Endothelial cell of umbilical vein (primary cell): ENCODE measurements around the gene BIN2. TPM values are rescaled to one million over a fixed set of nuclear protein-coding genes. Genes with fewer than 3 reads are reported as not detected.

Source experiments
- BruUV-seq: library from RNA; stranded (reverse); fragments of 400-500 nt; replicated peaks from 2 replicates; lab custom pipeline; 2021; lab: Mats Ljungman, UMichigan
- CTCF ChIA-PET: fragments of 300-600, 350-600 bp; sonication (Branson Sonifier 250); formaldehyde crosslinking; loops from one replicate; lab custom pipeline; 2021; ENCODE audit warnings: antibody characterized with exemption, inconsistent platforms; lab: Charles Lee
- POLR2A ChIA-PET: fragments of 300-600, 350-600 bp; sonication (Branson Sonifier 250); formaldehyde crosslinking; loops from one replicate; lab custom pipeline; 2021; ENCODE audit warnings: antibody characterized with exemption, inconsistent platforms; lab: Charles Lee
- DNase-seq: peaks from one replicate; pipeline ENCODE4 v3.0.0-alpha.2; 2011; ENCODE audit warnings: low read depth, low spot score
- FAIRE-seq: peaks from 2 replicates; lab custom pipeline; 2011; peaks lifted over from hg19 to GRCh38; lab: Jason Lieb, UNC
- H2AFZ ChIP-seq: 2 replicates; pipeline ENCODE4 v1.6.0; 2012; ENCODE audit warnings: low read depth, low read length, control low read depth, inconsistent platforms
- H3K27ac ChIP-seq: 2 replicates; pipeline ENCODE4 v1.5.1; 2011; ENCODE audit warnings: low read depth, mild to moderate bottlenecking, control low read depth, low read length, moderate library complexity; ENCODE audit not compliant: insufficient read depth
- H3K27me3 ChIP-seq, 2 experiments: 2 replicates each; pipeline versions ENCODE4 v1.6.0 to v1.6.1; 2011; ENCODE audit warnings: low read length in 2 of 2, mixed read lengths in 1 of 2; ENCODE audit not compliant: control insufficient read depth in 2 of 2, insufficient read depth in 2 of 2
- H3K36me3 ChIP-seq, 2 experiments: 2 replicates in 1 of 2; 3 replicates in 1 of 2; pipeline ENCODE4 v1.5.1; 2011; ENCODE audit warnings: low read length in 2 of 2, mild to moderate bottlenecking in 1 of 2, moderate library complexity in 1 of 2; ENCODE audit not compliant: control insufficient read depth in 2 of 2, insufficient read depth in 2 of 2; ENCODE audit errors: extremely low read depth in 1 of 2
- H3K4me1 ChIP-seq: 3 replicates; pipeline ENCODE4 v1.5.1; 2011; ENCODE audit warnings: mild to moderate bottlenecking, low read length; ENCODE audit not compliant: control insufficient read depth, insufficient read depth; ENCODE audit errors: extremely low read depth
- H3K4me2 ChIP-seq: 2 replicates; pipeline ENCODE4 v1.6.1; 2011; ENCODE audit warnings: low read length, control low read depth, mixed read lengths; ENCODE audit not compliant: insufficient read depth
- H3K4me3 ChIP-seq, 3 experiments: fragments of 200-600 bp in 1 of 3; sonication (generic), shearing (Covaris generic) in 1 of 3; replicated peaks in 1 of 3; 2 replicates each; pipeline ENCODE4 v1.5.1; 2011 to 2016; ENCODE audit warnings: control low read depth in 3 of 3, low read length in 3 of 3, mild to moderate bottlenecking in 2 of 3, inconsistent platforms in 1 of 3, low read depth in 1 of 3, moderate library complexity in 1 of 3; ENCODE audit not compliant: insufficient read depth in 1 of 3
- H3K79me2 ChIP-seq: 2 replicates; pipeline ENCODE4 v1.6.0; 2012; ENCODE audit warnings: low read length, inconsistent platforms; ENCODE audit not compliant: control insufficient read depth, insufficient read depth
- H3K9ac ChIP-seq: replicated peaks from 2 replicates; pipeline ENCODE3; 2011; ENCODE audit warnings: low read length, control low read depth; ENCODE audit not compliant: insufficient read depth; ENCODE audit errors: extremely low read depth
- H3K9me1 ChIP-seq: replicated peaks from 3 replicates; pipeline ENCODE4 v1.6.0; 2011; ENCODE audit warnings: mild to moderate bottlenecking, low read length; ENCODE audit not compliant: control insufficient read depth, insufficient read depth; ENCODE audit errors: extremely low read depth
- H3K9me3 ChIP-seq: replicated peaks from 2 replicates; pipeline ENCODE4 v1.5.1; 2012; ENCODE audit warnings: low read length, inconsistent platforms; ENCODE audit not compliant: control insufficient read depth, insufficient read depth
- H4K20me1 ChIP-seq: replicated peaks from 2 replicates; pipeline ENCODE3; 2011; ENCODE audit warnings: mild to moderate bottlenecking, low read length; ENCODE audit not compliant: control insufficient read depth, insufficient read depth; ENCODE audit errors: extremely low read depth
- EZH2 ChIP-seq: IDR thresholded peaks from 2 replicates; pipeline ENCODE4 v1.6.1; 2012; ENCODE audit warnings: borderline replicate concordance, low read depth, mild to moderate bottlenecking, moderate library complexity, low read length, inconsistent platforms; ENCODE audit not compliant: severe bottlenecking
- FOS ChIP-seq: IDR thresholded peaks from 2 replicates; pipeline ENCODE4 v1.6.1; 2011; ENCODE audit warnings: mild to moderate bottlenecking, low read length, moderate library complexity, borderline replicate concordance; ENCODE audit not compliant: insufficient read depth
- GATA2 ChIP-seq: IDR thresholded peaks from 2 replicates; pipeline ENCODE4 v1.7.0; 2011; ENCODE audit warnings: low read depth, mild to moderate bottlenecking, moderate library complexity, mixed read lengths, low read length; ENCODE audit not compliant: insufficient read length, insufficient read depth
- JUN ChIP-seq: IDR thresholded peaks from 2 replicates; pipeline ENCODE4 v1.6.1; 2011; ENCODE audit warnings: borderline replicate concordance, low read depth; ENCODE audit not compliant: insufficient read length, insufficient read depth
- MAX ChIP-seq: IDR thresholded peaks from 2 replicates; pipeline ENCODE4 v1.6.1; 2011; ENCODE audit not compliant: insufficient read depth, insufficient read length
- MYC ChIP-seq: IDR thresholded peaks from one replicate; pipeline ENCODE4 v1.6.1; 2011; ENCODE audit warnings: mild to moderate bottlenecking, low read depth, low read length
- POLR2A ChIP-seq: IDR thresholded peaks from 2 replicates; pipeline ENCODE4 v1.6.1; 2012; ENCODE audit warnings: low read depth, mild to moderate bottlenecking, control low read depth, low read length
- POLR2AphosphoS5 ChIP-seq: IDR thresholded peaks from 2 replicates; pipeline ENCODE4 v1.6.1; 2012; ENCODE audit warnings: low read depth, mild to moderate bottlenecking, control low read depth, low read length, moderate library complexity; ENCODE audit not compliant: insufficient read depth
- dilution Hi-C: fragments of 300-500 bp; cut with MboI; formaldehyde crosslinking; loops from one replicate; pipeline ENCODE4 v1.15.0; 2019; ENCODE audit warnings: low sequenced_read_pairs; ENCODE audit not compliant: extremely low pct_ligation_motif_present
- intact Hi-C: fragments of 100-400 bp; cut with micrococcal nuclease; formaldehyde crosslinking; loops from one replicate; pipeline ENCODE4 v1.10.0; 2022
- polyA plus RNA-seq, 4 experiments: library from polyadenylated mRNA; depleted of rRNA in 3 of 4; stranded (reverse) in 3 of 4; unstranded in 1 of 4; fragments of >200 nt; gene quantifications; 2 replicates each; pipeline versions ENCODE4 v1.2.1 to v1.2.3, GENCODE V29; 2011 to 2012; ENCODE audit warnings: missing spikeins in 1 of 4
- total RNA-seq: library from RNA; stranded (reverse); gene quantifications from 2 replicates; pipeline ENCODE4 v1.2.3, GENCODE V29; 2021
- TF ChIP-seq, protein P1 (sequence below), 2 donors: IDR thresholded peaks; 1 replicate in 1 of 2; 2 replicates in 1 of 2; pipeline ENCODE4 v1.5.1; 2011; ENCODE audit warnings: low read length in 2 of 2, mild to moderate bottlenecking in 2 of 2, moderate library complexity in 2 of 2, control low read depth in 1 of 2, inconsistent platforms in 1 of 2, low read depth in 1 of 2; ENCODE audit not compliant: insufficient read depth in 1 of 2; ENCODE audit errors: extremely low read depth in 1 of 2

Gene BIN2
- total and polyA plus RNA-seq, 2 donors (not counting 3 experiments of a cell fraction or from before 2014, with no cell fraction given): not detected

- no peak overlapping the region for H2AFZ ChIP-seq
- intact Hi-C loops: no loop called here
- ChIA-PET POLR2A (no interaction called here), CTCF (no interaction called here)
- H3K4me2 ChIP-seq: no peak overlapping the region
- no peak for FAIRE-seq
- peaks cover 7% of the 10 kb centered on the region for H3K4me1 ChIP-seq
- H4K20me1 ChIP-seq: no peaks in the 10 kb centered on the region
- H3K9me3 ChIP-seq: no peaks in the 10 kb centered on the region
- dilution Hi-C loops: no loop called here
- H3K9ac ChIP-seq: no peak overlapping the region
- no TSS peak for BruUV-seq
- H3K4me3 ChIP-seq: no peak overlapping the region
- peaks cover 0 to 3% of the 10 kb centered on the region in 2 experiments for H3K36me3 ChIP-seq
- no peaks in the 10 kb centered on the region for H3K79me2 ChIP-seq
- H3K9me1 ChIP-seq: no peaks in the 10 kb centered on the region
- no peak for TF ChIP-seq POLR2A
- no peak for TF ChIP-seq JUN
- TF ChIP-seq EZH2: no peak
- no peak for TF ChIP-seq MAX
- no peak for TF ChIP-seq GATA2
- no peak for TF ChIP-seq MYC
- TF ChIP-seq, protein P1, sequence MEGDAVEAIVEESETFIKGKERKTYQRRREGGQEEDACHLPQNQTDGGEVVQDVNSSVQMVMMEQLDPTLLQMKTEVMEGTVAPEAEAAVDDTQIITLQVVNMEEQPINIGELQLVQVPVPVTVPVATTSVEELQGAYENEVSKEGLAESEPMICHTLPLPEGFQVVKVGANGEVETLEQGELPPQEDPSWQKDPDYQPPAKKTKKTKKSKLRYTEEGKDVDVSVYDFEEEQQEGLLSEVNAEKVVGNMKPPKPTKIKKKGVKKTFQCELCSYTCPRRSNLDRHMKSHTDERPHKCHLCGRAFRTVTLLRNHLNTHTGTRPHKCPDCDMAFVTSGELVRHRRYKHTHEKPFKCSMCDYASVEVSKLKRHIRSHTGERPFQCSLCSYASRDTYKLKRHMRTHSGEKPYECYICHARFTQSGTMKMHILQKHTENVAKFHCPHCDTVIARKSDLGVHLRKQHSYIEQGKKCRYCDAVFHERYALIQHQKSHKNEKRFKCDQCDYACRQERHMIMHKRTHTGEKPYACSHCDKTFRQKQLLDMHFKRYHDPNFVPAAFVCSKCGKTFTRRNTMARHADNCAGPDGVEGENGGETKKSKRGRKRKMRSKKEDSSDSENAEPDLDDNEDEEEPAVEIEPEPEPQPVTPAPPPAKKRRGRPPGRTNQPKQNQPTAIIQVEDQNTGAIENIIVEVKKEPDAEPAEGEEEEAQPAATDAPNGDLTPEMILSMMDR (IDR thresholded peaks at IDR 0.05; ENCODE audit: extremely low read depth in 1 of 2, insufficient read depth in 1 of 2, low read depth in 1 of 2, low read length in 2 of 2): no peak
- TF ChIP-seq FOS: no peak
- no peak for TF ChIP-seq POLR2AphosphoS5
- DNase-seq: no peak
- no peaks in the 10 kb centered on the region for H3K27me3 ChIP-seq
- H3K27ac ChIP-seq: no peak overlapping the region
Observed at GRCh38 chr12:51364001-51364400, 40.0 kb upstream of the BIN2 start.
